ENCODE data around the gene GAGE1.
"Not testable (repeated sequence)": the region's sequence is repeated elsewhere in the genome, so short reads cannot be mapped to it uniquely, and the experiment has no call there.

The GAGE1 gene

GRCh38 chrX:49598720-49599119, at the start of gene GAGE1:
TSS of gene GAGE1 (plus strand) at chrX:49599020. CDS start at chrX:49600175, 1,155 bp downstream.
- not testable (repeated sequence) for DNase-seq (ENCODE audit: low spot score)

- DNase-seq (ENCODE audit: low spot score), result not testable (repeated sequence)
Observed at GRCh38 chrX:49550989-49551388, 47.8 kb upstream of the GAGE1 start, which contains the start of gene GAGE12E. TSS of gene GAGE12E (plus strand) at chrX:49551289. CDS start at chrX:49552444, 1,155 bp downstream.

GRCh38 chrX:49560542-49560941, 38.3 kb upstream of the GAGE1 start, which contains the start of gene GAGE12F:
TSS of gene GAGE12F (plus strand) at chrX:49560842. CDS start at chrX:49561997, 1,155 bp downstream.
- DNase-seq (ENCODE audit: low spot score), result not testable (repeated sequence)

- not testable (repeated sequence) for DNase-seq (ENCODE audit: low spot score)
Observed at GRCh38 chrX:49568728-49569127, 30.1 kb upstream of the GAGE1 start.

GRCh38 chrX:49569152-49569551, 29.7 kb upstream of the GAGE1 start:
- not testable (repeated sequence) for DNase-seq (ENCODE audit: low spot score)

- not testable (repeated sequence) for DNase-seq (ENCODE audit: low spot score)
Observed at GRCh38 chrX:49570100-49570499, 28.7 kb upstream of the GAGE1 start, which contains the start of gene GAGE12G. TSS of gene GAGE12G (plus strand) at chrX:49570400. CDS start at chrX:49571555, 1,155 bp downstream.

- DNase-seq (ENCODE audit: low spot score), result not testable (repeated sequence)
Observed at GRCh38 chrX:49579649-49580048, 19.2 kb upstream of the GAGE1 start, which contains the start of gene GAGE12H. TSS of gene GAGE12H (plus strand) at chrX:49579949. CDS start at chrX:49581104, 1,155 bp downstream.

- DNase-seq (ENCODE audit: low spot score), result not testable (repeated sequence)
Observed at GRCh38 chrX:49589196-49589595, 9.6 kb upstream of the GAGE1 start, which contains the start of gene GAGE2A. TSS of gene GAGE2A (plus strand) at chrX:49589496. CDS start at chrX:49590651, 1,155 bp downstream.

GRCh38 chrX:49589769-49590478, 8.9 kb upstream of the GAGE1 start:
- DNase-seq (ENCODE audit: low spot score), result not testable (repeated sequence)

- not testable (repeated sequence) for DNase-seq (ENCODE audit: low spot score)
Observed at GRCh38 chrX:49590488-49590887, 8.3 kb upstream of the GAGE1 start.

GRCh38 chrX:49610718-49611310, 12.0 kb downstream of the GAGE1 start:
- DNase-seq (ENCODE audit: low spot score), result no peak

- no peak for DNase-seq (ENCODE audit: low spot score)
Observed at GRCh38 chrX:49618574-49618973, 19.8 kb downstream of the GAGE1 start.

- peak; percentile 7 for DNase-seq (ENCODE audit: low spot score)
Observed at GRCh38 chrX:49627086-49627777, 28.4 kb downstream of the GAGE1 start.

GRCh38 chrX:49644991-49645637, 46.3 kb downstream of the GAGE1 start:
- DNase-seq (ENCODE audit: low spot score), result no peak

- no peak for DNase-seq (ENCODE audit: low spot score)
Observed at GRCh38 chrX:49656533-49656932, 57.7 kb downstream of the GAGE1 start.

All from germinal center (tissue), 1 donor.